Measurements from ENCODE around the gene RIPOR1.

RIPOR1 gene

GRCh38 chr16:67544329-67544841, 15.8 kb downstream of the RIPOR1 start:
- in situ Hi-C loops (cut with HindIII; ENCODE audit: low sequenced_read_pairs), result no loop called here
- H3K4me3 ChIP-seq (ENCODE audit: low read depth, low read length), result no peak overlapping the region
- DNase-seq (ENCODE audit: low read depth, low spot score), result no peak
- TF ChIP-seq CTCF (IDR thresholded peaks at IDR 0.05; ENCODE audit: low read depth, low read length), result peak; percentile 1

- DNase-seq (ENCODE audit: low read depth, low spot score), result no peak
- H3K4me3 ChIP-seq (ENCODE audit: low read depth, low read length), result no peak overlapping the region
- no peak for TF ChIP-seq CTCF (IDR thresholded peaks at IDR 0.05; ENCODE audit: low read depth, low read length)
- in situ Hi-C loops (cut with HindIII; ENCODE audit: low sequenced_read_pairs), result no loop called here
Observed at GRCh38 chr16:67544844-67545664, 16.4 kb downstream of the RIPOR1 start.

- TF ChIP-seq CTCF (IDR thresholded peaks at IDR 0.05; ENCODE audit: low read depth, low read length), result no peak
- in situ Hi-C loops (cut with HindIII; ENCODE audit: low sequenced_read_pairs), result no loop called here
- no peak overlapping the region for H3K4me3 ChIP-seq (ENCODE audit: low read depth, low read length)
- no peak for DNase-seq (ENCODE audit: low read depth, low spot score)
Observed at GRCh38 chr16:67545665-67546024, 17.0 kb downstream of the RIPOR1 start.

GRCh38 chr16:67546091-67546501, 17.5 kb downstream of the RIPOR1 start:
- H3K4me3 ChIP-seq (ENCODE audit: low read depth, low read length), result no peak overlapping the region
- no peak for TF ChIP-seq CTCF (IDR thresholded peaks at IDR 0.05; ENCODE audit: low read depth, low read length)
- in situ Hi-C loops (cut with HindIII; ENCODE audit: low sequenced_read_pairs), result no loop called here
- no peak for DNase-seq (ENCODE audit: low read depth, low spot score)

- in situ Hi-C loops (cut with HindIII; ENCODE audit: low sequenced_read_pairs), result no loop called here
- TF ChIP-seq CTCF (IDR thresholded peaks at IDR 0.05; ENCODE audit: low read depth, low read length), result peak; percentile 97
- no peak overlapping the region for H3K4me3 ChIP-seq (ENCODE audit: low read depth, low read length)
- DNase-seq (ENCODE audit: low read depth, low spot score), result peak; percentile 52
Observed at GRCh38 chr16:67546761-67547422, 18.3 kb downstream of the RIPOR1 start.

GRCh38 chr16:67547423-67548264, 19.0 kb downstream of the RIPOR1 start:
- in situ Hi-C loops (cut with HindIII; ENCODE audit: low sequenced_read_pairs), result no loop called here
- no peak for TF ChIP-seq CTCF (IDR thresholded peaks at IDR 0.05; ENCODE audit: low read depth, low read length)
- no peak for DNase-seq (ENCODE audit: low read depth, low spot score)
- no peak overlapping the region for H3K4me3 ChIP-seq (ENCODE audit: low read depth, low read length)

All from astrocyte of the spinal cord (primary cell).